ENCODE measurements around the gene RIMS1. TPM values are rescaled to one million over a fixed set of nuclear protein-coding genes. Genes with fewer than 3 reads are reported as not detected.

Gene RIMS1
- total RNA-seq, 1 donor from 2014 or later = 6.3 TPM

GRCh38 chr6:71887006-71887743 is 825 bp downstream of the RIMS1 start:
- H3K4me3 Mint-ChIP-seq = peak overlapping the region; percentile 73
- no peaks in the 10 kb centered on the region for H3K9me3 Mint-ChIP-seq
- H3K4me1 Mint-ChIP-seq = peaks cover 7% of the 10 kb centered on the region
- no peak for DNase-seq (ENCODE audit: low spot score in 2 of 2, unreplicated experiment in 2 of 2)
- H3K36me3 Mint-ChIP-seq = no peaks in the 10 kb centered on the region
- no peak for TF ChIP-seq CTCF (IDR thresholded peaks at IDR 0.05; ENCODE audit: unreplicated experiment)
- H3K27ac Mint-ChIP-seq = no peak overlapping the region
- peaks cover 87% of the 10 kb centered on the region for H3K27me3 Mint-ChIP-seq (ENCODE audit: low read depth)

GRCh38 chr6:71887744-71888230 is 1.4 kb downstream of the RIMS1 start:
- TF ChIP-seq CTCF (IDR thresholded peaks at IDR 0.05; ENCODE audit: unreplicated experiment) = no peak
- H3K27ac Mint-ChIP-seq = no peak overlapping the region
- H3K27me3 Mint-ChIP-seq (ENCODE audit: low read depth) = peaks cover 88% of the 10 kb centered on the region
- H3K9me3 Mint-ChIP-seq = no peaks in the 10 kb centered on the region
- H3K4me1 Mint-ChIP-seq = peaks cover 7% of the 10 kb centered on the region
- DNase-seq (ENCODE audit: low spot score in 2 of 2, unreplicated experiment in 2 of 2) = no peak
- H3K36me3 Mint-ChIP-seq = no peaks in the 10 kb centered on the region
- H3K4me3 Mint-ChIP-seq = peak overlapping the region; percentile 73

DNA sequence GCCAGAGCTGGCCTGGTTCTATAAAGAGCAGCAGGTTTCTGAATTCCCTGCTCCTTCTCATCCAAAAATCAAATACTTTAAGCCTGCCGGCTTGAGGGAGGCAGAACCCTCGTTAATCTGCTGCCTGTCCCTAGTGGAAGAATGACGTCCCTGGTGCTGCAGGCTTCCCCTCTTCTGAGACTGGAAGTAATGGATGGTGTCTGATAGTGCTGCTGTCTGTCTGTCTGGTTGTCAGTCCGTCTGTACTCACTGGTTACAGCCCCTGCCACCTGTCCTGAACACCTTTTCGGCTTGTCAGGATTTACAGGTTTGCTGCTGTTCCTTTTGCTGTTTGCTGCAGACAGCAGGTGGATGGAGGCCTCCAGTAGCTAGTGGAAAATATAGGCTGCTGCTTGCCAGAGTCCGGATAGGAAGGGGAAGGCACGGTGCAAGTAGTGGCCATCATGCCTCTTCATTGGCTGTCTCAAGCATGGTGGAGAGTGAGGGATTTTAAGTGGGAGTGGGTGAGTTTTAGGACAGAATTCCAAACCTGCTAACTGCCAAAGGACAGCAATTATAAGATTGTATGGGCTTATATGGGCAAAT is 2.5 kb downstream of the RIMS1 start:
- H3K9me3 Mint-ChIP-seq = no peaks in the 10 kb centered on the region
- TF ChIP-seq CTCF (IDR thresholded peaks at IDR 0.05; ENCODE audit: unreplicated experiment) = no peak
- peaks cover 88% of the 10 kb centered on the region for H3K27me3 Mint-ChIP-seq (ENCODE audit: low read depth)
- peaks cover 7% of the 10 kb centered on the region for H3K4me1 Mint-ChIP-seq
- H3K27ac Mint-ChIP-seq = no peak overlapping the region
- no peak overlapping the region for H3K4me3 Mint-ChIP-seq
- H3K36me3 Mint-ChIP-seq = no peaks in the 10 kb centered on the region
- no peak for DNase-seq (ENCODE audit: low spot score in 2 of 2, unreplicated experiment in 2 of 2)

DNA sequence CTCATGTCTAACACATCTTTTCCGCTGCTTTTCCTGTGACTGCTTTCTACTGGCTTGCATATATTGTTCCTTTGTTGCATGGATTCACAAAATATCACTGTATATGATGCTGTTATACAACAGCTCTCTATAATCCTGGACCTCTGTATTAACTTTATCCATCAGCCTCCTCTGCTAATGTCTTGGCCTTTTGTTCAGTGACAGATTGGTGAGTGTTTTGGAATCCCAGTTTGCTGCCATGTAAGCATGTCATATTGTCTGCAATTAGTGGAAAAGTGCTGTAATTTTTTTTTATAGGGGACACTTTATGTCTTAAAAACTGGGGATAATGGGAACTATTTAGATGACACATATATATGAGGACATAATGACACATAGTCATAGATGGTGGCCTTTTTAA is 3.0 kb downstream of the RIMS1 start:
- peaks cover 84% of the 10 kb centered on the region for H3K27me3 Mint-ChIP-seq (ENCODE audit: low read depth)
- H3K9me3 Mint-ChIP-seq = no peaks in the 10 kb centered on the region
- H3K36me3 Mint-ChIP-seq = no peaks in the 10 kb centered on the region
- no peak for TF ChIP-seq CTCF (IDR thresholded peaks at IDR 0.05; ENCODE audit: unreplicated experiment)
- H3K27ac Mint-ChIP-seq = no peak overlapping the region
- H3K4me3 Mint-ChIP-seq = no peak overlapping the region
- DNase-seq (ENCODE audit: low spot score in 2 of 2, unreplicated experiment in 2 of 2) = no peak
- H3K4me1 Mint-ChIP-seq = peaks cover 7% of the 10 kb centered on the region

GRCh38 chr6:71892641-71893040 is 6.3 kb downstream of the RIMS1 start:
- no peak for DNase-seq (ENCODE audit: low spot score in 2 of 2, unreplicated experiment in 2 of 2)
- no peaks in the 10 kb centered on the region for H3K36me3 Mint-ChIP-seq
- H3K9me3 Mint-ChIP-seq = no peaks in the 10 kb centered on the region
- H3K4me3 Mint-ChIP-seq = no peak overlapping the region
- H3K4me1 Mint-ChIP-seq = no peaks in the 10 kb centered on the region
- TF ChIP-seq CTCF (IDR thresholded peaks at IDR 0.05; ENCODE audit: unreplicated experiment) = no peak
- no peak overlapping the region for H3K27ac Mint-ChIP-seq
- peaks cover 55% of the 10 kb centered on the region for H3K27me3 Mint-ChIP-seq (ENCODE audit: low read depth)

All from mesothelial cell of epicardium (in vitro differentiated cells).